Mesenchymal stem cell (in vitro differentiated cells and primary cell): ENCODE data around the gene CD96.
"Not testable (repeated sequence)": the region's sequence is repeated elsewhere in the genome, so short reads cannot be mapped to it uniquely, and the experiment has no call there.

ENCODE experiments used
- DNase-seq: peaks from one replicate; pipeline ENCODE4 v3.0.0-alpha.2; 2013
- H2AFZ ChIP-seq: one replicate; pipeline ENCODE4 v1.6.1; 2013; ENCODE audit warnings: low read depth, mild to moderate bottlenecking, control low read depth, inconsistent platforms, low read length, moderate library complexity
- H2AK5ac ChIP-seq: 2 replicates; pipeline ENCODE4 v1.6.1; 2013; ENCODE audit warnings: low read length, moderate library complexity, mild to moderate bottlenecking, inconsistent platforms; ENCODE audit not compliant: severe bottlenecking
- H2BK120ac ChIP-seq: one replicate; pipeline ENCODE4 v1.6.1; 2013; ENCODE audit warnings: low read depth, mild to moderate bottlenecking, inconsistent platforms, low read length, moderate library complexity
- H2BK12ac ChIP-seq, 2 experiments: one replicate each; pipeline ENCODE4 v1.6.1; 2013; ENCODE audit warnings: inconsistent platforms in 2 of 2, low read length in 2 of 2, mild to moderate bottlenecking in 2 of 2, moderate library complexity in 2 of 2, control low read depth in 1 of 2
- H2BK15ac ChIP-seq: one replicate; pipeline ENCODE4 v1.6.1; 2013; ENCODE audit warnings: mild to moderate bottlenecking, low read depth, inconsistent platforms; ENCODE audit not compliant: poor library complexity, severe bottlenecking
- H2BK5ac ChIP-seq: 2 replicates; pipeline ENCODE4 v1.6.1; 2013; ENCODE audit warnings: low read depth, mild to moderate bottlenecking, low read length, control low read depth, inconsistent platforms; ENCODE audit not compliant: poor library complexity, severe bottlenecking
- H3K14ac ChIP-seq, 2 experiments: one replicate each; pipeline ENCODE4 v1.6.1; 2013; ENCODE audit warnings: inconsistent platforms in 2 of 2, low read length in 2 of 2, control low read depth in 1 of 2, mild to moderate bottlenecking in 1 of 2, moderate library complexity in 1 of 2
- H3K18ac ChIP-seq, 2 experiments: one replicate each; pipeline ENCODE4 v1.6.1; 2013; ENCODE audit warnings: inconsistent platforms in 2 of 2, low read length in 2 of 2, control low read depth in 1 of 2, low read depth in 1 of 2, mild to moderate bottlenecking in 1 of 2
- H3K23ac ChIP-seq, 2 experiments: one replicate each; pipeline ENCODE4 v1.6.1; 2013; ENCODE audit warnings: inconsistent platforms in 2 of 2, low read length in 2 of 2, mild to moderate bottlenecking in 2 of 2, moderate library complexity in 2 of 2, control low read depth in 1 of 2
- H3K27ac ChIP-seq: 2 replicates; pipeline ENCODE4 v1.5.1; 2013; ENCODE audit warnings: mild to moderate bottlenecking, moderate library complexity, low read length, control low read depth, inconsistent platforms; ENCODE audit not compliant: poor library complexity, severe bottlenecking
- H3K27me3 ChIP-seq, 2 experiments: 2 replicates each; pipeline versions ENCODE4 v1.6.1 to v1.7.0; 2013; ENCODE audit warnings: low read length in 2 of 2, mild to moderate bottlenecking in 2 of 2, moderate library complexity in 2 of 2, control low read depth in 1 of 2, inconsistent platforms in 1 of 2; ENCODE audit not compliant: control insufficient read depth in 1 of 2, insufficient read depth in 1 of 2
- H3K36me3 ChIP-seq, 2 experiments: 2 replicates each; pipeline versions ENCODE4 v1.6.1 to v1.7.0; 2013; ENCODE audit warnings: low read length in 2 of 2, control low read depth in 1 of 2, inconsistent platforms in 1 of 2, low read depth in 1 of 2, mild to moderate bottlenecking in 1 of 2; ENCODE audit not compliant: insufficient read depth in 2 of 2, control insufficient read depth in 1 of 2
- H3K4ac ChIP-seq, 2 experiments: one replicate each; pipeline ENCODE4 v1.6.1; 2013; ENCODE audit warnings: inconsistent platforms in 2 of 2, low read length in 2 of 2, mild to moderate bottlenecking in 2 of 2, moderate library complexity in 2 of 2, control low read depth in 1 of 2, low read depth in 1 of 2
- H3K4me1 ChIP-seq: 2 replicates; pipeline ENCODE4 v1.6.1; 2013; ENCODE audit warnings: low read depth, low read length, control low read depth; ENCODE audit not compliant: control insufficient read depth, insufficient read depth
- H3K4me2 ChIP-seq: 2 replicates; pipeline ENCODE4 v1.6.1; 2013; ENCODE audit warnings: low read length, mild to moderate bottlenecking, inconsistent platforms; ENCODE audit not compliant: poor library complexity, severe bottlenecking
- H3K4me3 ChIP-seq, 2 experiments: 2 replicates each; pipeline versions ENCODE4 v1.5.1 to v1.7.0; 2013; ENCODE audit warnings: low read length in 2 of 2, mild to moderate bottlenecking in 2 of 2, control low read depth in 1 of 2, low read depth in 1 of 2; ENCODE audit not compliant: insufficient read depth in 1 of 2
- H3K79me1 ChIP-seq: replicated peaks from 2 replicates; pipeline ENCODE4 v1.6.1; 2013; ENCODE audit warnings: mild to moderate bottlenecking, control low read depth, low read length, inconsistent platforms; ENCODE audit not compliant: poor library complexity, severe bottlenecking
- H3K9ac ChIP-seq: 2 replicates; pipeline ENCODE4 v1.7.0; 2013; ENCODE audit warnings: mild to moderate bottlenecking, low read length, moderate library complexity
- H3K9me3 ChIP-seq: 2 replicates; pipeline ENCODE4 v1.7.0; 2013; ENCODE audit warnings: mild to moderate bottlenecking, low read length; ENCODE audit not compliant: control insufficient read depth
- H4K8ac ChIP-seq: one replicate; pipeline ENCODE4 v1.6.1; 2013; ENCODE audit warnings: inconsistent platforms, mild to moderate bottlenecking, low read length, moderate library complexity
- H4K91ac ChIP-seq: one replicate; pipeline ENCODE4 v1.6.1; 2013; ENCODE audit warnings: mild to moderate bottlenecking, low read length, inconsistent platforms
- WGBS: methylation state at CpG from one replicate; pipeline ENCODE4 v1.1.7; 2013; ENCODE audit warnings: mixed read lengths; 5-methylcytosine and 5-hydroxymethylcytosine counted together

CD96 gene

DNA sequence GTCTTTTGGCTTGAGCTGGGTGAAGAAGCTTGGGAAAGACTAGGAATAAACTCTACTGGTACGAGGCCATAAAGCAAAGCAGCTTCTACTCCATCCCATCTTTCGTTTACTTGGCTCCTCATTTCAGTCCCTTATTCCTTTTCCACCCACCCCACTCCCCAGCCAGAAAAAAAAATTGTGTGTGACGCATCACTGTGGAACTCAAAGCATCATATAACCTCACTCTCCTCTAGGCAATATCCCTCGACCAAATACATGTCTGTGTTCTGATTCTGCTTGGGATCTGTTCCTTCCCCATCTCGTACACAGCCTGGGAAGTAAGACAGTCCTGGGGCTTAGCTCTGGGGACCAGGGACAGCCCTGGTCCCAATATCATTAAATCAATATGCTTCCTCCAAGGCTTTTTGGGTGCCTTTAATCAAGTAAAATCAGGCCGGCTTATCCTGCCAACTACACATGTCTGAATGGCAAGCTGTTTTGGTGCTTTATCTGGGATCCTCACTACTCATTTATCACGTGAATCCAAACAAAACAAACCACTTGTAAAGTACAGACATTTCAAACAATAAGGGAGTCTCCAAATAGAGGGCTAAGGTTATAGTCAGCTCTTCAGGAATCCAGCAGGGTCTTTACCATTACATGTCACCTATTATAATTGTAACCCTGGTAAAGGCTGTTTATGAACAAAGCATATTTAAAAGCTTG lies 128.1 kb downstream of the CD96 start:
- Histone ChIP-seq H4K8ac (peak overlapping the region; percentile 19), H3K18ac (peak overlapping the region in 1 of 2 experiments; percentile 16), H2BK15ac (peak overlapping the region; percentile 63), H2AFZ (peak overlapping the region; percentile 93), H3K14ac (no peak overlapping the region), H3K4me1 (peaks cover 7% of the 10 kb centered on the region), H2AK5ac (peak overlapping the region; percentile 54), H3K23ac (no peak overlapping the region), H3K36me3 (no peaks in the 10 kb centered on the region), H3K9me3 (no peaks in the 10 kb centered on the region), H3K4ac (no peak overlapping the region), H2BK12ac (no peak overlapping the region), H3K27me3 (no peaks in the 10 kb centered on the region), H3K4me2 (no peak overlapping the region), H3K9ac (peak overlapping the region; percentile 37), H2BK5ac (peak overlapping the region; percentile 1), H2BK120ac (no peak overlapping the region), H4K91ac (no peak overlapping the region), H3K4me3 (no peak overlapping the region), H3K27ac (peak overlapping the region; percentile 89), H3K79me1 (peaks cover 5% of the 10 kb centered on the region)
- WGBS: 35% methylated on average over 7 of the region's 7 CpGs
- peak; percentile 70 for DNase-seq

GRCh38 chr3:111672461-111672860 lies 130.5 kb downstream of the CD96 start:
- not testable (repeated sequence) for H3K9ac ChIP-seq, H3K23ac ChIP-seq

GRCh38 chr3:111675846-111676210 lies 133.8 kb downstream of the CD96 start:
- no peak overlapping the region for H3K14ac ChIP-seq
- H3K9ac ChIP-seq: no peak overlapping the region
- H3K9me3 ChIP-seq: no peaks in the 10 kb centered on the region
- H2BK15ac ChIP-seq: no peak overlapping the region
- no peaks in the 10 kb centered on the region for H3K36me3 ChIP-seq
- H3K79me1 ChIP-seq: peaks cover 14% of the 10 kb centered on the region
- peaks cover 8% of the 10 kb centered on the region for H3K4me1 ChIP-seq
- no peak overlapping the region for H2AK5ac ChIP-seq
- H2BK120ac ChIP-seq: no peak overlapping the region
- DNase-seq: no peak
- H4K8ac ChIP-seq: no peak overlapping the region
- H2AFZ ChIP-seq: no peak overlapping the region
- no peak overlapping the region for H3K18ac ChIP-seq
- peak overlapping the region; percentile 49 for H3K4me2 ChIP-seq
- H3K27me3 ChIP-seq: no peaks in the 10 kb centered on the region
- no peak overlapping the region for H4K91ac ChIP-seq
- peak overlapping the region; percentile 36 for H3K27ac ChIP-seq
- no peak overlapping the region for H3K4me3 ChIP-seq
- no peak overlapping the region for H2BK12ac ChIP-seq
- no CpG with 5 or more reads among the region's 1 CpG for WGBS
- H3K4ac ChIP-seq: no peak overlapping the region
- H2BK5ac ChIP-seq: no peak overlapping the region
- no peak overlapping the region for H3K23ac ChIP-seq

More at GRCh38 chr3:111672461-111672860, 130.5 kb downstream of the CD96 start:
- not testable (repeated sequence) for H3K9me3 ChIP-seq, H3K4ac ChIP-seq, H3K27me3 ChIP-seq, H2BK5ac ChIP-seq, H3K14ac ChIP-seq, H2AK5ac ChIP-seq, H2BK12ac ChIP-seq, H3K36me3 ChIP-seq, H2AFZ ChIP-seq, H3K18ac ChIP-seq, H3K4me3 ChIP-seq, H4K8ac ChIP-seq, DNase-seq, H3K4me2 ChIP-seq, H3K79me1 ChIP-seq, H4K91ac ChIP-seq, H2BK120ac ChIP-seq, H2BK15ac ChIP-seq, H3K27ac ChIP-seq, H3K4me1 ChIP-seq
- 77% methylated on average over 5 of the region's 6 CpGs for WGBS

DNA sequence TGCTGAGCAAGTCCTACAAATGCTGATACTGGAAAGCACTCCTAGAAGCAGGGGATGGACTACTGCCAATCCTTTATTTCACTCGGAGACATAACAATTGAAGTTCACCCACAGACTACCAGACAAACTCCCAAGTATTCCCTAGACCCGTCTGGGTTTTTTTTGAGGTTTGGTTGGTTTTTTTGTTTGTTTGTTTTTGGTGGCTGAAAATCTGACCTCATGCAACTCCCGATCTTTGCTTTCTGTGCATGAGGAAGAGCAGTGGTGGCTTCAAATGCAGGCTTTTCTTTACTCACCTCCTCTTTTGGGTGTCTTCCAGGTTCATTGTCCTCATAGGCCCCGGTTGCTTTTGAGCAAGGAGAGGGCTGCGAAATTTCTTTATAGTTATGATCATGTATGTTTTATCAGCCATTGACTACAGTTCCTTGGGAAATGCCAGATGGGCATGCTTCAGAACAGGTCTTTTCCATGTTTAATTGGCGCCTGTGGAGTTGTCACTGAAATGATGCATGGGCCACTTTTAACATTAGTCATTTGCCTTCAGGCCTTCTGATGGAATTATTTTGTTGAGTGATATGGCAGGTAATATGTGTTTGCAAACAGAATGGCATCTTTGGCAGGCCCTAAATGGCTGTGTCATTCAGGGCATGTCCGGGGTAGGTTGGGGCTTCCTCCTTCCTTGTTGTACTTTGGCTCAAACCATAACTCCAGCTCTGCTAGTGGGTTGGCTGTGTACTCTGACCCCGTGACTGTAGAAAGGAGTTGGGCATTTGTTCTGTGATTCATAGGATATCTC lies 134.4 kb downstream of the CD96 start:
- Histone ChIP-seq H2AFZ (no peak overlapping the region), H3K4ac (no peak overlapping the region), H2BK15ac (no peak overlapping the region), H3K4me1 (peaks cover 8% of the 10 kb centered on the region), H4K91ac (no peak overlapping the region), H3K9ac (no peak overlapping the region), H3K18ac (no peak overlapping the region), H3K4me2 (peak overlapping the region; percentile 49), H3K36me3 (peaks cover 0 to under 1% of the 10 kb centered on the region in 2 experiments), H3K23ac (no peak overlapping the region), H3K27ac (peak overlapping the region; percentile 36), H3K14ac (no peak overlapping the region), H4K8ac (peak overlapping the region; percentile 6), H3K79me1 (peaks cover 15% of the 10 kb centered on the region), H3K4me3 (no peak overlapping the region), H2BK120ac (no peak overlapping the region), H2BK12ac (no peak overlapping the region), H2AK5ac (no peak overlapping the region), H3K9me3 (no peaks in the 10 kb centered on the region), H2BK5ac (no peak overlapping the region), H3K27me3 (no peaks in the 10 kb centered on the region)
- peak; percentile 20 for DNase-seq
- 95% methylated on average over 6 of the region's 8 CpGs for WGBS
